Peyer's patch (tissue), 4 donors: Measurements from ENCODE around the gene RHBDF2.

Experiments
- POLR2A ChIP-seq, 2 donors: fragments of 450-650 bp; IDR thresholded peaks; one replicate each; pipeline ENCODE4 v1.5.1; 2017; ENCODE audit warnings: antibody characterized with exemption in 2 of 2, mild to moderate bottlenecking in 2 of 2, moderate library complexity in 2 of 2
- TF ChIP-seq, protein P1 (sequence below), 6 experiments: fragments of 450-650 bp in 4 of 6; fragments of 200-600 bp in 2 of 6; sonication (generic) in 1 of 6; IDR thresholded peaks; one replicate each; pipeline ENCODE4 v1.5.1; 2017 to 2019; ENCODE audit warnings: antibody characterized with exemption in 6 of 6, mild to moderate bottlenecking in 3 of 6, moderate library complexity in 1 of 6

DNA sequence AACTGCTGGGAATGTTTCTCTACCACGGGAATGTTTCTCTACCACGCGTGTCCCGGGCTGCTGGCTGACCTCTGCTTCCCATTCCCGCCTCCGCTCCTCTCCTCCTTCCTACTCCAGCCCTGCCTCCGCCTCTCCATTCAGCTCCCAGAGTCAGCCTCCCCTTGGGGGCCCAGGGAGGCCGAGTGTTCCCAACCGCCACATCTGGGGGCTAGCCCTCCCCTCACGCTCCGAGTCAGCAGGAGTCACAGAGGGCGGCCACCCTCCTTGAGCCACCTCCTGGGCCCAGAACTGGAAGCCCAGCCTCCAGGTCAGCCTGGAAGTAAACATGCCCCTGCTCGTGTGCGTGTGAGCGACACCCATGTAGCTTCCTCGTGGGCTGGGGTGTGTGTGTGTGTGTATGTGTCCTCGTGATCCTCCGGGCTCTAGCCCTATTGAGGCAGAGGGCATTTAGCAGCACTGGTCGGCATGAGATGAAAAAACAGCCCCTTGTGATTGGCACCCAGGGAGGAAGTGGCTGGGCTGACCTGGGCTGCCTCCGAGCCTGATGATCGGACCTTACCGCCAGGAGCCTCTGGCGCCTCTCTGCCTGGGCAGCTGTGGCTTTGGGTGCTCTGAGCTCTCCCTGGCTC lies 29.0 kb upstream of the RHBDF2 start:
- TF ChIP-seq POLR2A (IDR thresholded peaks at IDR 0.05): no peak
- TF ChIP-seq, protein P1, sequence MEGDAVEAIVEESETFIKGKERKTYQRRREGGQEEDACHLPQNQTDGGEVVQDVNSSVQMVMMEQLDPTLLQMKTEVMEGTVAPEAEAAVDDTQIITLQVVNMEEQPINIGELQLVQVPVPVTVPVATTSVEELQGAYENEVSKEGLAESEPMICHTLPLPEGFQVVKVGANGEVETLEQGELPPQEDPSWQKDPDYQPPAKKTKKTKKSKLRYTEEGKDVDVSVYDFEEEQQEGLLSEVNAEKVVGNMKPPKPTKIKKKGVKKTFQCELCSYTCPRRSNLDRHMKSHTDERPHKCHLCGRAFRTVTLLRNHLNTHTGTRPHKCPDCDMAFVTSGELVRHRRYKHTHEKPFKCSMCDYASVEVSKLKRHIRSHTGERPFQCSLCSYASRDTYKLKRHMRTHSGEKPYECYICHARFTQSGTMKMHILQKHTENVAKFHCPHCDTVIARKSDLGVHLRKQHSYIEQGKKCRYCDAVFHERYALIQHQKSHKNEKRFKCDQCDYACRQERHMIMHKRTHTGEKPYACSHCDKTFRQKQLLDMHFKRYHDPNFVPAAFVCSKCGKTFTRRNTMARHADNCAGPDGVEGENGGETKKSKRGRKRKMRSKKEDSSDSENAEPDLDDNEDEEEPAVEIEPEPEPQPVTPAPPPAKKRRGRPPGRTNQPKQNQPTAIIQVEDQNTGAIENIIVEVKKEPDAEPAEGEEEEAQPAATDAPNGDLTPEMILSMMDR (IDR thresholded peaks at IDR 0.05): peak in 1 of 6 experiments; percentile 9
